ENCODE data around the gene BMP10.

Gene BMP10

DNA sequence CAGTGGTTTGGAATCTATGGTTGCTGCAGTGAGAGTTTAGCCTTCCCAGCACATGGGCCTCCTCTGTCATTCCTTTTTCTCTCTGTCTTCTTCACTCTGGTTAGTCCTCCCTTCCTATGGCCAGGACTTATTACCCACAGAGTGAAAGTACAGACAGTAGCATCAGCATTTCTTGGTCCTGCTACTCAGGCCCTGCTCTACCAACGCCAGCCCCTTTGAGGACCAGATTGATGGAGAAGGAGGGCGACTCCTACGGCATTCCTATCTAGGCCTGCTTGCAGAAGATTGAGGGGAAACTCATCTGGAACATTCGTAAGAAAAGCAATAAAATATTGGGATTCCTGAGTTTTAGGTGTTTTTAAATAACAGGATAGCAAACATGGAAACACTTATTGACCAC lies 43.5 kb downstream of the BMP10 start:
- no peaks in the 10 kb centered on the region for H3K4me1 ChIP-seq (ENCODE audit: control insufficient read depth in 2 of 2, insufficient read depth in 1 of 2, low read depth in 1 of 2, low read length in 2 of 2)
- H3K27ac ChIP-seq (replicated peaks; ENCODE audit: low read length) = no peak overlapping the region
- no peak overlapping the region for H3K14ac ChIP-seq (ENCODE audit: low read length)
- H3K18ac ChIP-seq (ENCODE audit: low read length) = no peak overlapping the region
- H2BK5ac ChIP-seq (ENCODE audit: low read length) = no peak overlapping the region
- no peak overlapping the region for H3K4me2 ChIP-seq (ENCODE audit: insufficient read depth, low read length, poor library complexity, severe bottlenecking)
- no peak overlapping the region for H2BK12ac ChIP-seq (ENCODE audit: low read length)
- no peak overlapping the region for H3K4me3 ChIP-seq (ENCODE audit: low read length in 2 of 2)
- no peaks in the 10 kb centered on the region for H3K9me3 ChIP-seq (replicated peaks in 1 of 2; ENCODE audit: control insufficient read depth in 2 of 2, insufficient read depth in 1 of 2, low read depth in 1 of 2, low read length in 2 of 2)
- no peak overlapping the region for H4K91ac ChIP-seq (ENCODE audit: low read depth, low read length, poor library complexity)
- no peaks in the 10 kb centered on the region for H3K27me3 ChIP-seq (ENCODE audit: control insufficient read depth in 3 of 3, insufficient read depth in 3 of 3, low read depth in 1 of 3, low read length in 3 of 3)
- no peak overlapping the region for H2BK15ac ChIP-seq (ENCODE audit: low read length)
- no peak overlapping the region for H2AFZ ChIP-seq (ENCODE audit: low read length)
- no peak for DNase-seq (ENCODE audit: low spot score)
- H3K9ac ChIP-seq (ENCODE audit: low read depth, low read length, poor library complexity) = no peak overlapping the region
- no peaks in the 10 kb centered on the region for H3K79me1 ChIP-seq (ENCODE audit: low read depth, low read length)
- no peak overlapping the region for H3K23ac ChIP-seq (ENCODE audit: low read depth, low read length, poor library complexity)
- no peak overlapping the region for H2BK120ac ChIP-seq (ENCODE audit: low read depth, low read length)
- no peak overlapping the region for H4K8ac ChIP-seq (ENCODE audit: low read depth, low read length)
- no peak overlapping the region for H3K4ac ChIP-seq (ENCODE audit: low read length)
- H3K36me3 ChIP-seq (replicated peaks in 1 of 2; ENCODE audit: control insufficient read depth in 2 of 2, insufficient read depth in 2 of 2, low read length in 2 of 2) = no peaks in the 10 kb centered on the region
- no peak overlapping the region for H2AK5ac ChIP-seq (ENCODE audit: low read depth, low read length)
- no CpG with 5 or more reads among the region's 4 CpGs for WGBS, 2 donors (ENCODE audit: extremely low coverage in 2 of 2, insufficient read length in 2 of 2, insufficient replicate concordance in 1 of 2)

DNA sequence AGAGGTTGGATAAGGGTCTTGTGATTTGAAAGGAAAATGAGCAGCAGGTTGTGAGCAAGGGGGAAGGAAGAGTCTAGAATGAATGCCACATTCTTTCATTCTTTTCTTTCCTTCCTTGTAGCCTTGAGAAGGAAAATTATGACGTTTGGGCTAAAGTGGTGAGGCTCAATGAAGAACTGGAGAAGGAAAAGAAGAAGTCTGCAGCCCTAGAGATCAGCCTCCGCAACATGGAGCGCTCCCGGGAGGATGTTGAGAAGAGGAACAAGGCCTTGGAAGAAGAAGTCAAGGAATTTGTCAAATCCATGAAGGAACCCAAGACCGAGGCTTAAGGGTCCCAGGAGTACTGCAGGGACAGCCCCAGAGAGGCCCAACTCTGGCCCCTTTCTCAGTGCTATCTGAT lies 45.3 kb downstream of the BMP10 start:
- H4K91ac ChIP-seq (ENCODE audit: low read depth, low read length, poor library complexity) = no peak overlapping the region
- H3K9ac ChIP-seq (ENCODE audit: low read depth, low read length, poor library complexity) = no peak overlapping the region
- no CpG with 5 or more reads among the region's 5 CpGs for whole genome bisulfite sequencing, 2 donors (ENCODE audit: extremely low coverage in 2 of 2, insufficient read length in 2 of 2, insufficient replicate concordance in 1 of 2)
- H2AK5ac ChIP-seq (ENCODE audit: low read depth, low read length) = no peak overlapping the region
- H3K27ac ChIP-seq (replicated peaks; ENCODE audit: low read length) = no peak overlapping the region
- H3K4me3 ChIP-seq (ENCODE audit: low read length in 2 of 2) = no peak overlapping the region
- no peak for DNase-seq (ENCODE audit: low spot score)
- no peak overlapping the region for H2BK120ac ChIP-seq (ENCODE audit: low read depth, low read length)
- H3K36me3 ChIP-seq (replicated peaks in 1 of 2; ENCODE audit: control insufficient read depth in 2 of 2, insufficient read depth in 2 of 2, low read length in 2 of 2) = no peaks in the 10 kb centered on the region
- H3K23ac ChIP-seq (ENCODE audit: low read depth, low read length, poor library complexity) = no peak overlapping the region
- no peaks in the 10 kb centered on the region for H3K4me1 ChIP-seq (ENCODE audit: control insufficient read depth in 2 of 2, insufficient read depth in 1 of 2, low read depth in 1 of 2, low read length in 2 of 2)
- H3K4ac ChIP-seq (ENCODE audit: low read length) = no peak overlapping the region
- H3K79me1 ChIP-seq (ENCODE audit: low read depth, low read length) = no peaks in the 10 kb centered on the region
- no peak overlapping the region for H4K8ac ChIP-seq (ENCODE audit: low read depth, low read length)
- no peaks in the 10 kb centered on the region for H3K27me3 ChIP-seq (ENCODE audit: control insufficient read depth in 3 of 3, insufficient read depth in 3 of 3, low read depth in 1 of 3, low read length in 3 of 3)
- no peak overlapping the region for H2BK5ac ChIP-seq (ENCODE audit: low read length)
- H3K18ac ChIP-seq (ENCODE audit: low read length) = no peak overlapping the region
- H2AFZ ChIP-seq (ENCODE audit: low read length) = no peak overlapping the region
- no peak overlapping the region for H3K4me2 ChIP-seq (ENCODE audit: insufficient read depth, low read length, poor library complexity, severe bottlenecking)
- H3K14ac ChIP-seq (ENCODE audit: low read length) = no peak overlapping the region
- no peak overlapping the region for H2BK12ac ChIP-seq (ENCODE audit: low read length)
- no peaks in the 10 kb centered on the region for H3K9me3 ChIP-seq (replicated peaks in 1 of 2; ENCODE audit: control insufficient read depth in 2 of 2, insufficient read depth in 1 of 2, low read depth in 1 of 2, low read length in 2 of 2)
- no peak overlapping the region for H2BK15ac ChIP-seq (ENCODE audit: low read length)

DNA sequence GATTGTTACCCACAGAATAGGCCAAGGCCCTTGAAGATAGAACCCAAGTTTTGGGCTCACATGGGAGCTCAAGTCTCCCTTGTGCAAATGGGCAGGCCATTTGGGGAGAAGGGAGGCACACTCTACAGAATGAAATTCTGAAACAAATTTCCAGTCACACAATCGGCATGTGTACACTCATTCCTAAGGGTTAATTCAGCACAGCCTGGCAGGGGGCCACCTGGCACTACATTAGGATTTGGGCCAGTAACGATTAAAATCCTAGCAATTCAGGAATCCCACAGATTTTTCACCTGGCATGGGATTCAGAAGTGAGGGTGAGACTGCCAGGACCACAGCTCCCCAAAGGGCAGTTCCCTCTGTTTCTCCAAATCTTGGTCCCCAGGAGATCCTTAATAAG lies 46.4 kb downstream of the BMP10 start:
- no peaks in the 10 kb centered on the region for H3K9me3 ChIP-seq (replicated peaks in 1 of 2; ENCODE audit: control insufficient read depth in 2 of 2, insufficient read depth in 1 of 2, low read depth in 1 of 2, low read length in 2 of 2)
- H3K18ac ChIP-seq (ENCODE audit: low read length) = no peak overlapping the region
- DNase-seq (ENCODE audit: low spot score) = no peak
- no peak overlapping the region for H3K4me2 ChIP-seq (ENCODE audit: insufficient read depth, low read length, poor library complexity, severe bottlenecking)
- H3K4me3 ChIP-seq (ENCODE audit: low read length in 2 of 2) = no peak overlapping the region
- no peaks in the 10 kb centered on the region for H3K27me3 ChIP-seq (ENCODE audit: control insufficient read depth in 3 of 3, insufficient read depth in 3 of 3, low read depth in 1 of 3, low read length in 3 of 3)
- no peak overlapping the region for H2BK5ac ChIP-seq (ENCODE audit: low read length)
- no peak overlapping the region for H2AFZ ChIP-seq (ENCODE audit: low read length)
- no peak overlapping the region for H3K23ac ChIP-seq (ENCODE audit: low read depth, low read length, poor library complexity)
- H3K4ac ChIP-seq (ENCODE audit: low read length) = no peak overlapping the region
- H2BK120ac ChIP-seq (ENCODE audit: low read depth, low read length) = no peak overlapping the region
- no peak overlapping the region for H3K9ac ChIP-seq (ENCODE audit: low read depth, low read length, poor library complexity)
- H4K8ac ChIP-seq (ENCODE audit: low read depth, low read length) = no peak overlapping the region
- H4K91ac ChIP-seq (ENCODE audit: low read depth, low read length, poor library complexity) = no peak overlapping the region
- H3K79me1 ChIP-seq (ENCODE audit: low read depth, low read length) = no peaks in the 10 kb centered on the region
- no peak overlapping the region for H2BK15ac ChIP-seq (ENCODE audit: low read length)
- no peak overlapping the region for H2BK12ac ChIP-seq (ENCODE audit: low read length)
- no peaks in the 10 kb centered on the region for H3K36me3 ChIP-seq (replicated peaks in 1 of 2; ENCODE audit: control insufficient read depth in 2 of 2, insufficient read depth in 2 of 2, low read length in 2 of 2)
- no CpG with 5 or more reads among the region's 2 CpGs for WGBS, 2 donors (ENCODE audit: extremely low coverage in 2 of 2, insufficient read length in 2 of 2, insufficient replicate concordance in 1 of 2)
- H3K14ac ChIP-seq (ENCODE audit: low read length) = no peak overlapping the region
- H3K27ac ChIP-seq (replicated peaks; ENCODE audit: low read length) = no peak overlapping the region
- no peak overlapping the region for H2AK5ac ChIP-seq (ENCODE audit: low read depth, low read length)
- H3K4me1 ChIP-seq (ENCODE audit: control insufficient read depth in 2 of 2, insufficient read depth in 1 of 2, low read depth in 1 of 2, low read length in 2 of 2) = no peaks in the 10 kb centered on the region

DNA sequence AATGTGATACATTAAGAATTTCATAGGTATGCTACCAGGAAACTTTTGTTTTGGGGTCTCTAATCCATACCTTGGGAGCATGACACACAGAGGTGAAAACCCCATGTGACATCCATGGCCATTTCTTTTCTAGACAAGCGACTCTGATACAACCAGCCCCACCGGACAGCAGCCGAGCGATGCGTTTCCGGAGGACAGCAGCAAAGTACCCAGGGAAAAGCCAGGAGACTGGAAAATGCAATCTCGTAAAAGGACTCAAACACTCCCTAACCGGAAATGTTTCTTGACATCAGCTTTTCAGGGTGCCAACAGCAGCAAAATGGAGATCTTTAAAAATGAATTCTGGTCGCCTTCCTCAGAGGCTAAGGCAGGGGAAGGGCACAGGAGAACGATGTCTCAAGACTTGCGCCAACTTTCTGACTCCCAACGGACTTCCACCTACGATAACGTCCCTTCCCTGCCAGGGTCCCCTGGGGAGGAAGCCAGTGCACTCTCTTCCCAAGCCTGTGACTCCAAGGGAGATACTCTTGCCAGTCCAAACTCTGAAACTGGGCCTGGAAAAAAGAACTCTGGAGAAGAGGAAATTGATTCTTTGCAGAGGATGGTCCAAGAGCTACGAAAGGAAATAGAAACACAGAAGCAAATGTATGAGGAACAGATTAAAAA lies 48.9 kb downstream of the BMP10 start:
- Histone ChIP-seq H3K79me1 (ENCODE audit: low read depth, low read length) (no peaks in the 10 kb centered on the region), H3K27ac (replicated peaks; ENCODE audit: low read length) (no peak overlapping the region), H2AFZ (ENCODE audit: low read length) (no peak overlapping the region), H3K36me3 (replicated peaks in 1 of 2; ENCODE audit: control insufficient read depth in 2 of 2, insufficient read depth in 2 of 2, low read length in 2 of 2) (no peaks in the 10 kb centered on the region), H2AK5ac (ENCODE audit: low read depth, low read length) (no peak overlapping the region), H3K9ac (ENCODE audit: low read depth, low read length, poor library complexity) (no peak overlapping the region), H2BK12ac (ENCODE audit: low read length) (no peak overlapping the region), H4K8ac (ENCODE audit: low read depth, low read length) (no peak overlapping the region), H4K91ac (ENCODE audit: low read depth, low read length, poor library complexity) (no peak overlapping the region), H2BK15ac (ENCODE audit: low read length) (no peak overlapping the region), H3K4me2 (ENCODE audit: insufficient read depth, low read length, poor library complexity, severe bottlenecking) (no peak overlapping the region), H3K4me1 (ENCODE audit: control insufficient read depth in 2 of 2, insufficient read depth in 1 of 2, low read depth in 1 of 2, low read length in 2 of 2) (no peaks in the 10 kb centered on the region), H3K27me3 (ENCODE audit: control insufficient read depth in 3 of 3, insufficient read depth in 3 of 3, low read depth in 1 of 3, low read length in 3 of 3) (no peaks in the 10 kb centered on the region), H3K9me3 (replicated peaks in 1 of 2; ENCODE audit: control insufficient read depth in 2 of 2, insufficient read depth in 1 of 2, low read depth in 1 of 2, low read length in 2 of 2) (no peaks in the 10 kb centered on the region), H2BK120ac (ENCODE audit: low read depth, low read length) (no peak overlapping the region), H3K14ac (ENCODE audit: low read length) (no peak overlapping the region), H3K4ac (ENCODE audit: low read length) (no peak overlapping the region), H3K18ac (ENCODE audit: low read length) (no peak overlapping the region), H3K4me3 (ENCODE audit: low read length in 2 of 2) (no peak overlapping the region), H3K23ac (ENCODE audit: low read depth, low read length, poor library complexity) (no peak overlapping the region), H2BK5ac (ENCODE audit: low read length) (no peak overlapping the region)
- no CpG with 5 or more reads among the region's 15 CpGs for WGBS, 2 donors (ENCODE audit: extremely low coverage in 2 of 2, insufficient read length in 2 of 2, insufficient replicate concordance in 1 of 2)
- no peak for DNase-seq (ENCODE audit: low spot score)
